Spinal cord (tissue), 10 donors: ENCODE data around the gene MSANTD1. TPM values are rescaled to one million over a fixed set of nuclear protein-coding genes. Genes with fewer than 3 reads are reported as not detected.

Experiments
- DNase-seq, 6 donors: peaks; one replicate each; pipeline versions ENCODE4 v3.0.0 to v3.0.0-alpha.2; 2013 to 2015; ENCODE audit warnings: low spot score in 6 of 6, low read depth in 4 of 6
- H3K27ac ChIP-seq: one replicate; pipeline ENCODE4 v1.5.1; 2013; ENCODE audit warnings: low read depth, low read length, control low read depth
- H3K27me3 ChIP-seq: one replicate; pipeline ENCODE4 v1.6.1; 2013; ENCODE audit warnings: low read length; ENCODE audit not compliant: control insufficient read depth, insufficient read depth
- H3K36me3 ChIP-seq: one replicate; pipeline ENCODE4 v1.6.1; 2013; ENCODE audit warnings: low read length; ENCODE audit not compliant: control insufficient read depth, insufficient read depth
- H3K4me1 ChIP-seq: one replicate; pipeline ENCODE4 v1.6.1; 2013; ENCODE audit warnings: low read length; ENCODE audit not compliant: control insufficient read depth, insufficient read depth
- H3K4me3 ChIP-seq: one replicate; pipeline ENCODE4 v1.5.1; 2013; ENCODE audit warnings: low read depth, low read length, control low read depth
- H3K9me3 ChIP-seq: one replicate; pipeline ENCODE4 v1.6.1; 2013; ENCODE audit warnings: low read length; ENCODE audit not compliant: control insufficient read depth, insufficient read depth
- WGBS: methylation state at CpG from one replicate; pipeline ENCODE4 v1.1.5; 2013; ENCODE audit warnings: missing lambda C conversion rate; ENCODE audit not compliant: insufficient coverage; 5-methylcytosine and 5-hydroxymethylcytosine counted together
- polyA plus RNA-seq, 2 donors: library from polyadenylated mRNA; unstranded; fragments of 120-200 nt; gene quantifications; one replicate each; pipeline ENCODE4 v1.2.1, GENCODE V29; 2013; ENCODE audit not compliant: insufficient read length in 2 of 2
- total RNA-seq, 2 donors: library from RNA; depleted of rRNA in 1 of 2; stranded (reverse); fragments of 120-200 nt in 1 of 2; fragments of >200 nt in 1 of 2; gene quantifications; one replicate each; pipeline versions ENCODE4 v1.2.3 to v1.2.4, GENCODE V29; 2013 to 2014
- donor health status: healthy.

Gene MSANTD1
- total and polyA plus RNA-seq, 4 donors: 1.4 to 5.7 (median 3.3) TPM

- H3K9me3 ChIP-seq: no peaks in the 10 kb centered on the region
- H3K36me3 ChIP-seq: peaks cover 79% of the 10 kb centered on the region
- no peaks in the 10 kb centered on the region for H3K27me3 ChIP-seq
- no peak overlapping the region for H3K27ac ChIP-seq
- 90% methylated on average over 9 of the region's 11 CpGs for WGBS
- peaks cover 35% of the 10 kb centered on the region for H3K4me1 ChIP-seq
- H3K4me3 ChIP-seq: no peak overlapping the region
- DNase-seq: no peak
Observed at GRCh38 chr4:3251691-3252479, 2.9 kb downstream of the MSANTD1 start.

GRCh38 chr4:3252480-3252828 lies 3.5 kb downstream of the MSANTD1 start:
- WGBS: no CpG with 5 or more reads among the region's 3 CpGs

GRCh38 chr4:3252831-3253641 lies 4.1 kb downstream of the MSANTD1 start:
- DNase-seq: no peak
- no peaks in the 10 kb centered on the region for H3K9me3 ChIP-seq
- no peak overlapping the region for H3K4me3 ChIP-seq
- peaks cover 81% of the 10 kb centered on the region for H3K36me3 ChIP-seq
- H3K27ac ChIP-seq: no peak overlapping the region
- peaks cover 35% of the 10 kb centered on the region for H3K4me1 ChIP-seq
- WGBS: 82% methylated on average over 37 of the region's 38 CpGs
- no peaks in the 10 kb centered on the region for H3K27me3 ChIP-seq

More at GRCh38 chr4:3252480-3252828, 3.5 kb downstream of the MSANTD1 start:
- H3K36me3 ChIP-seq: peaks cover 80% of the 10 kb centered on the region
- H3K4me3 ChIP-seq: no peak overlapping the region
- H3K9me3 ChIP-seq: no peaks in the 10 kb centered on the region
- no peak for DNase-seq
- H3K27me3 ChIP-seq: no peaks in the 10 kb centered on the region
- H3K27ac ChIP-seq: no peak overlapping the region
- H3K4me1 ChIP-seq: peaks cover 35% of the 10 kb centered on the region

GRCh38 chr4:3253808-3254207 lies 4.8 kb downstream of the MSANTD1 start:
- Histone ChIP-seq H3K4me1 (peaks cover 27% of the 10 kb centered on the region), H3K27me3 (no peaks in the 10 kb centered on the region), H3K27ac (no peak overlapping the region), H3K4me3 (no peak overlapping the region), H3K36me3 (peaks cover 79% of the 10 kb centered on the region), H3K9me3 (no peaks in the 10 kb centered on the region)
- DNase-seq: no peak
- 90% methylated on average over 12 of the region's 13 CpGs for WGBS

GRCh38 chr4:3254302-3255131 lies 5.6 kb downstream of the MSANTD1 start:
- peaks cover 78% of the 10 kb centered on the region for H3K36me3 ChIP-seq
- DNase-seq: no peak
- H3K4me1 ChIP-seq: peaks cover 23% of the 10 kb centered on the region
- H3K4me3 ChIP-seq: no peak overlapping the region
- H3K27me3 ChIP-seq: no peaks in the 10 kb centered on the region
- no peaks in the 10 kb centered on the region for H3K9me3 ChIP-seq
- H3K27ac ChIP-seq: no peak overlapping the region
- WGBS: 79% methylated on average over 14 of the region's 14 CpGs

- Histone ChIP-seq H3K27me3 (no peaks in the 10 kb centered on the region), H3K27ac (no peak overlapping the region), H3K36me3 (peaks cover 66% of the 10 kb centered on the region), H3K4me3 (no peak overlapping the region), H3K9me3 (no peaks in the 10 kb centered on the region), H3K4me1 (peaks cover 12% of the 10 kb centered on the region)
- no peak for DNase-seq
- WGBS: 92% methylated on average over 36 of the region's 36 CpGs
Observed at GRCh38 chr4:3255611-3256186, 6.7 kb downstream of the MSANTD1 start.

GRCh38 chr4:3256230-3257102 lies 7.5 kb downstream of the MSANTD1 start:
- Histone ChIP-seq H3K27me3 (no peaks in the 10 kb centered on the region), H3K27ac (no peak overlapping the region), H3K4me3 (no peak overlapping the region), H3K9me3 (no peaks in the 10 kb centered on the region), H3K36me3 (peaks cover 63% of the 10 kb centered on the region), H3K4me1 (peaks cover 4% of the 10 kb centered on the region)
- WGBS: 87% methylated on average over 21 of the region's 21 CpGs
- no peak for DNase-seq

- no peak overlapping the region for H3K27ac ChIP-seq
- no peak overlapping the region for H3K4me3 ChIP-seq
- H3K9me3 ChIP-seq: no peaks in the 10 kb centered on the region
- no peak for DNase-seq
- H3K27me3 ChIP-seq: no peaks in the 10 kb centered on the region
- H3K36me3 ChIP-seq: peaks cover 67% of the 10 kb centered on the region
- peaks cover 4% of the 10 kb centered on the region for H3K4me1 ChIP-seq
- 86% methylated on average over 6 of the region's 9 CpGs for WGBS
Observed at GRCh38 chr4:3257103-3257555, 8.2 kb downstream of the MSANTD1 start.
